Measurements from ENCODE around the gene UNC45A. TPM values are rescaled to one million over a fixed set of nuclear protein-coding genes. Genes with fewer than 3 reads are reported as not detected.
A peak's percentile ranks its signal among the peaks of the same experiment; 100 is the strongest.

UNC45A gene
- total and polyA plus RNA-seq, 2 of the 13 experiments (the other 11 are each of a cell fraction or from before 2014, with no cell fraction given): 33.8 to 39.7 TPM

GRCh38 chr15:90931828-90932659 is 3.0 kb upstream of the UNC45A start, which contains the start of gene HDDC3 (continued):
- no peak for TF ChIP-seq KIAA2018 (CRISPR knock-in tag; IDR thresholded peaks at IDR 0.05; ENCODE audit: borderline replicate concordance)
- no peak for TF ChIP-seq ATF7-NPFF (CRISPR knock-in tag; IDR thresholded peaks at IDR 0.05; ENCODE audit: low read depth)
- no peak for TF ChIP-seq RNF2 (conservative IDR thresholded peaks at IDR 0.05; ENCODE audit: low read depth)
- TF ChIP-seq ZNF691 (CRISPR knock-in tag; IDR thresholded peaks at IDR 0.05; ENCODE audit: borderline replicate concordance, low read depth): peak; percentile 89
- TF ChIP-seq ZNF484 (CRISPR knock-in tag; IDR thresholded peaks at IDR 0.05; ENCODE audit: borderline replicate concordance, low read depth): no peak
- TF ChIP-seq MAF1 (CRISPR knock-in tag; IDR thresholded peaks at IDR 0.05; ENCODE audit: borderline replicate concordance): peak; percentile 79; the same call in 1 of the 2 replicates
- peak; percentile 96 for TF ChIP-seq KDM2A (CRISPR knock-in tag; IDR thresholded peaks at IDR 0.05; ENCODE audit: borderline replicate concordance, low read depth)
- peak; percentile 76 for TF ChIP-seq ZNF639 (CRISPR knock-in tag; conservative IDR thresholded peaks at IDR 0.05)
- TF ChIP-seq EP300 (IDR thresholded peaks at IDR 0.05; ENCODE audit: low read depth in 2 of 2, low read length in 2 of 2): no peak
- TF ChIP-seq EP300 (CRISPR knock-in tag; IDR thresholded peaks at IDR 0.05; ENCODE audit: borderline replicate concordance): peak; percentile 28; the same call in 1 of the 2 replicates
- no peak for TF ChIP-seq ZNF557 (CRISPR knock-in tag; IDR thresholded peaks at IDR 0.05)
- TF ChIP-seq STAG1 (CRISPR knock-in tag; IDR thresholded peaks at IDR 0.05): peak; percentile 46
- peak; percentile 67 for TF ChIP-seq PHF20 (CRISPR knock-in tag; IDR thresholded peaks at IDR 0.05)
- TF ChIP-seq ZNF234 (CRISPR knock-in tag; conservative IDR thresholded peaks at IDR 0.05): no peak
- no peak for TF ChIP-seq ZNF879 (CRISPR knock-in tag; IDR thresholded peaks at IDR 0.05)
- TF ChIP-seq ZNF512 (CRISPR knock-in tag; IDR thresholded peaks at IDR 0.05): no peak
- TF ChIP-seq POLR2G (IDR thresholded peaks at IDR 0.05; ENCODE audit: low read depth, low read length): peak; percentile 81

Data from HepG2 (cell line).